Peyer's patch (tissue), 4 donors: Measurements from ENCODE around the gene MAP2K5.

Source experiments
- POLR2A ChIP-seq, 2 donors: fragments of 450-650 bp; IDR thresholded peaks; one replicate each; pipeline ENCODE4 v1.5.1; 2017; ENCODE audit warnings: antibody characterized with exemption in 2 of 2, mild to moderate bottlenecking in 2 of 2, moderate library complexity in 2 of 2
- TF ChIP-seq, protein P1 (sequence below), 6 experiments: fragments of 450-650 bp in 4 of 6; fragments of 200-600 bp in 2 of 6; sonication (generic) in 1 of 6; IDR thresholded peaks; one replicate each; pipeline ENCODE4 v1.5.1; 2017 to 2019; ENCODE audit warnings: antibody characterized with exemption in 6 of 6, mild to moderate bottlenecking in 3 of 6, moderate library complexity in 1 of 6

DNA sequence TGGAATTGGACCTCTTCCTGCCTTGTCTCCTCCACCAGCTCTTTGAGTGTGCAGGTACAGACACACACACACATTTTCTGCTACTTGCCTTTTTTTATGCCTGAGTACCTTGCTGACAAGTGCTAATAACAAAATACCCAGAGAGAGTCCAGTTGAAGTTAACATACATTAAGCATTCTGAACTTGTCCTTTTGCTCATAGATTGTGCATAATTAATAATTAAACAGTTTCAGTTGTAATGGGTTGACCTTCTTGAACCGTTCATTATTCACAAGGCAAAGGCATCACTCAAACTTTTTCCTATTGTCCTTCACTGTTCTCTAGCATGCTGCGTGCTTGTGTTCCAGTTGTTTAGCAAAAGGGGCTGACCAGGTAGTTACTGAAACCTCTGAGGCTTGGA, 223.2 kb downstream of the MAP2K5 start:
- TF ChIP-seq, protein P1, sequence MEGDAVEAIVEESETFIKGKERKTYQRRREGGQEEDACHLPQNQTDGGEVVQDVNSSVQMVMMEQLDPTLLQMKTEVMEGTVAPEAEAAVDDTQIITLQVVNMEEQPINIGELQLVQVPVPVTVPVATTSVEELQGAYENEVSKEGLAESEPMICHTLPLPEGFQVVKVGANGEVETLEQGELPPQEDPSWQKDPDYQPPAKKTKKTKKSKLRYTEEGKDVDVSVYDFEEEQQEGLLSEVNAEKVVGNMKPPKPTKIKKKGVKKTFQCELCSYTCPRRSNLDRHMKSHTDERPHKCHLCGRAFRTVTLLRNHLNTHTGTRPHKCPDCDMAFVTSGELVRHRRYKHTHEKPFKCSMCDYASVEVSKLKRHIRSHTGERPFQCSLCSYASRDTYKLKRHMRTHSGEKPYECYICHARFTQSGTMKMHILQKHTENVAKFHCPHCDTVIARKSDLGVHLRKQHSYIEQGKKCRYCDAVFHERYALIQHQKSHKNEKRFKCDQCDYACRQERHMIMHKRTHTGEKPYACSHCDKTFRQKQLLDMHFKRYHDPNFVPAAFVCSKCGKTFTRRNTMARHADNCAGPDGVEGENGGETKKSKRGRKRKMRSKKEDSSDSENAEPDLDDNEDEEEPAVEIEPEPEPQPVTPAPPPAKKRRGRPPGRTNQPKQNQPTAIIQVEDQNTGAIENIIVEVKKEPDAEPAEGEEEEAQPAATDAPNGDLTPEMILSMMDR (IDR thresholded peaks at IDR 0.05), result no peak
- no peak for TF ChIP-seq POLR2A (IDR thresholded peaks at IDR 0.05)
